ENCODE results near the gene MITF.

The MITF gene

DNA sequence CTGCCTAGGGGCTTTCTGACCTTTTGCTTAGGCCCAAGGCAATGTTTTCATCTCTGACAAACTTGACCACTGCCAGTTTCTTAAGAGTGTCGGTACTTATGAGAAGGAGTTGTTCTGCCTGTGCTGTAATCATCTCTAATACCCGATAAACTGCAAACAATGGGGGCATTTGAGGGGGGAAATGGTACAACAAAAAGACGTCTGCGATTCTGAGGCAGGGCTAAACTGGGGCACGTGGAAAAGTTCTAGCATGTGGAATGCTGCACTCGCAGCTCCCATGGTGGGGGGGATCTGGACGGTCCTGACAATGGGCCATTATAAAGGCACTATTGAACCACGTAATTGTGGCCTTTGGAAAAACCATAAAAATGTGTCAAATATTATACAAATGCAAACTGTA lies 187.1 kb downstream of the MITF start:
- no peak for FAIRE-seq

DNA sequence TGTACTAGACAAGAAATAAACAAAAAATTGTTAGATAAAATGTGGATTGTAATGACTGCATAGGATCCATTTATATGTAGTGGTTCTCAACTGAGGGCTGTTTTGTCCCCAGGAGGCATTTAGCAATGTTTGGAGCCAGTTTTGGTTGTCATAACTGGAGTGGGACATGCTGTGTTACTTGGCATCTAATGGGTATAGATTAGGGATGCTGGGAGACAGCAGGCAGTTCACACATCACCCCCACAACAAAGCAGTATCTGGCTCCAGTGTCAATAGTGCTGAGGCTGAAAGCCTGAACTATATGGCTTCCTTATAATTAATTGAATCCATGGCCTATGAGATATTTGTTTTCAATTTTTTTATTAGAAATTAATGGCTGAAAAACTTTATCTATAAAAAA lies 188.3 kb downstream of the MITF start:
- no peak for FAIRE-seq

DNA sequence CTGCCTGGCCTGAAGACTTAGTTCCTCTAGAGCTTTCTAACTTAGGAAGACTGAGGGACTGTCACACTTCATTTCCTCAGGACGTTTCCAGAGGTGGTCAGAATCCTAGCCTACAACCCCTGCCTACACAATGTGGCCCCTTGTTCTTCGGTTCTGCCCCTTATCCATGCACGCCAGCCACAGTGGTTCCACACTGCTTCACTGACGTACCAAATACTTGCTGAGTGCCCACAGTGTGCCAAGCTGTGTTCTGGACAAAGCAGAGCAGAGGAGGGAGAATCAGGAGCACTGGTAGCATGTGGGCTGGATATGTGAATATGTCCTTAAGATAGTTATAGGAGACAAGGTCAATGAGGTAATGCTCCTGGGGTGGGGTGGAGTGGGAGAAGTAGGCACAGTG lies 189.8 kb downstream of the MITF start:
- FAIRE-seq = no peak

DNA sequence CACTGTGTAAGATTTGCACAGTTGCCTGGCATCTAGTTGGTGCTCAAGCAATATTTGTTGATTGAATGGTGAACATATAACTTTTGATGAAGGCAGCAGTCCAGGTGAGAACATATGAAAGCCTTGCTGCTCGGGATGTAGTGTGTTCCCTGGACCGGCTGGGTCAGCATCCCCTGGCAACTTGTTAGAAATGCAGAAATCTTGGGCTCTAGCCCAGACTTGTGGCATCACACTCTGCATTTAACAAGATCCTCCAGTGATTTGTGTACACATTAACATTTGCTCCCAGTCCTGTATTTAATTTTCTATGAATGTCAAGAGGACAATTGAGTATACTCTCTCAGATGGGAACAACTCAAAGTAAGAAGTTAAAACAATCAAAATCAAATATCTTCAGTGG lies 191.3 kb downstream of the MITF start:
- no peak for FAIRE-seq

DNA sequence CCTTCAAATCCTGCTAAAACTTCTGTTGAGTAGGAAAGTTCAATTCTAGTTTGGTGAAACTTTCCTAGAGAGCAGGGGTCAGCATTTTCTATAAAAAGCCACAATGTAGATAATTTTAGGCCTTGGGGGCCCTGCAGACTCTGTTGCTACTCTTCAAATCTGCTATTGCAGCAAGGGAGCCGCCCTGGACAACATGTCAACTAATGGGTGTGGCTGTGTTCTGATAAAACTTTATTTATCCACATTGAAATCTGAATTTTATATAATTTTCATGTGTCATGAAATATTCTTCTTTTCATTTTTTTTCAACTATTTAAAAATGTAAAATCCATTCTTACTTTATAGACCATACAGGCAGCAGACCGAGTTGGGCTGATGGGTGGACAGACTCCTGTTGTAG lies 192.8 kb downstream of the MITF start:
- FAIRE-seq = no peak

DNA sequence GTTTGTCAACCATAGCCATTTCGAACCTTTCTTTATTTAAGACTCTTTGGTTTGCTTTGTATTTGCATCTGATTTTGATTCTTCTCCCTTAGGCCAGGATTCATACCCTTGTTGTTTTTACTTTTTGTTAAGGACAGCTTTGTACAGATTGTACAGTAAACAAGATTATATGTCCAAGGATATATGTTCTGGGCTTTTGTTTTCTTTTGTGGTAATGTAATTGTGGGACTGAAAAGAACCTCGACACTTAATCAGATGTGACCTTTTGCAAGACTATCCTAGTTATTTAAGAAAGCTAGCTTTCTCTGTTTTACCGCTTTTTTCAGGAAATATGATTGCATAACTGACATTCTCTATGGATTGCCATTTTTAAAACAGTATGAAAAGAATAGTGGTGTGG lies 193.2 kb downstream of the MITF start:
- no peak for FAIRE-seq

DNA sequence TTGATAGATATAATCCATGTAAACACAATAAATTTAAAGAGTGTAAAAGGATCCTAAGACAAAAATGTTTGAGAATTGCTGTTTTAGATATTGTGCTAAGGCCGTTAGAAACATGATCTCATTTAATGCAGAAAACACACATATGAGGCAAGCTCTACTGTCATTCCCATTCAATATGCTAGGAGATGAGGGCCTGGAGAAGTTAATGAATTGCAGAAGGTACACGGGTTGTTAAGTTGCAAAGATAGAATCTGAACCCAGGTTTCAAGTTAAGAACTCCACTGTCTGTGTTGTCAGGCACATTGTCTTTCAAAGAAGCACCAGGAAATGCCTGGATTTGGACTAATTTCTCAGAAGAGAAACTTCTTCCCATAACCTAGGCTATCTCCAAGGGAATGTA lies 195.1 kb downstream of the MITF start:
- no peak for FAIRE-seq

DNA sequence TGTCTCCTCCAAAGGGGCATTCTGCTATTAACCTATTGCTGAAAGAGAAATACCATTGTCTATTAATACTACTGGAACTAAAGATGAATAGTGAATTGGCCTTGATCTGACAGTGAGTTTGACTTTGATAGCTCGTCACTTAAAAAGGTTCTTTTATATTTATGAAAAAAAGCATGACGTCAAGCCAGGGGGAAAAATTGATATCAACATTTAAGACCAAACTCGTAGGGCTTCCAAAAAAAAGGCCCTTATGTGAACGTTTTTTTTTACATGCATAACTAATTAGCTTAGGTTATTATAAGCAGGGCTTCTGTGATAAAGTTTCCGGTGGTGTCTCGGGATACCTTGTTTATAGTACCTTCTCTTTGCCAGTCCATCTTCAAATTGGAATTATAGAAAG lies 197.0 kb downstream of the MITF start:
- FAIRE-seq = no peak

DNA sequence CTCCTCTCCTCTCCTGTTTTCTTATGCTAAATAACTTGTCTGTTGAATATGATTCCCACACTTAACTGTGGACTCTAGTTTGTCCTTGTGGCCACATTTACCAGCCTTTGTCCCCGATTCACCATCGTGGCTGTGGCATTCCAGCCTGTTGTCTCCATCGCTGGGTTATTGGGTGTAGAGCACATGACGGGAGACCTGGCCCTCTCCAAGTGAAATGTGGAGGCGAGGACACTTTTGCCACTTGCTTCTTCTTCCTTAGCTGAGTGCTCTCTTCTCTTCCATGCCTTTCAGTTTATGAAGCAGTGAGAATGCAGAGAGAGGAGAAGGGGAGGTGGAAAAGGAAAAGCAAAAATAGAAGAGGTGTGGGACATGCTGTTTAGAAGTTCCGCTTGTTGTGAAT lies 198.8 kb downstream of the MITF start:
- FAIRE-seq = no peak

DNA sequence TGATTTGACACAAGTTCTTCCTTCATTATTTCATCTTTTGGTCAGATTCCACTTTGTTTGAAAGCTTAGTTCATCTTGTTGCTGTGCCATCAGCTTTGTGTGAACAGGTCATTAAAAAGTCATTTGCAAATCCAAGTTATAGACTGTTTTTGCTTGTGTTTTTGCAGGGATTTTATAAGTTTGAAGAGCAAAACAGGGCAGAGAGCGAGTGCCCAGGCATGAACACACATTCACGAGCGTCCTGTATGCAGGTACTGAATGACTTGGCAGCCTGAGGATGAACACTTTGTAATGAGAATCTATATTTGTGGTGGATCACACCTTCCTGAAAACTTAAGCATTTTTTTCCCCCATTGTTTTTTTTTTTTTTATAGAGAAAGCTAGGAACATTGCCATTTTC lies 199.7 kb downstream of the MITF start:
- no peak for FAIRE-seq

DNA sequence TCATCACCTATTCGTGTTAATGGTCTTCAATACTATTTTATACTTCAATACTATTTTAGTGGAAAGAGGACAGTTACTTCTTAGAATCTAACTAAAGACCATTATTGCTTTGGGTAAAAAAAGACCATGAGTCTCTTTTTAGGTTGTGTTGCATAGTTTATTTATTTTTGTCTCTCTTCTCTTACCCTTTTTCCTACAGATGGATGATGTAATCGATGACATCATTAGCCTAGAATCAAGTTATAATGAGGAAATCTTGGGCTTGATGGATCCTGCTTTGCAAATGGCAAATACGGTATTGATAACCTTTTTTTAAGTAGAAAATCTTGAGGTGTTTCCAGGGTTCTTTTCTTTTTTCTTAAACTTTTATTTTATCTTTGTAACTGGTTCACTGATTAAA lies 201.8 kb downstream of the MITF start:
- FAIRE-seq = no peak

DNA sequence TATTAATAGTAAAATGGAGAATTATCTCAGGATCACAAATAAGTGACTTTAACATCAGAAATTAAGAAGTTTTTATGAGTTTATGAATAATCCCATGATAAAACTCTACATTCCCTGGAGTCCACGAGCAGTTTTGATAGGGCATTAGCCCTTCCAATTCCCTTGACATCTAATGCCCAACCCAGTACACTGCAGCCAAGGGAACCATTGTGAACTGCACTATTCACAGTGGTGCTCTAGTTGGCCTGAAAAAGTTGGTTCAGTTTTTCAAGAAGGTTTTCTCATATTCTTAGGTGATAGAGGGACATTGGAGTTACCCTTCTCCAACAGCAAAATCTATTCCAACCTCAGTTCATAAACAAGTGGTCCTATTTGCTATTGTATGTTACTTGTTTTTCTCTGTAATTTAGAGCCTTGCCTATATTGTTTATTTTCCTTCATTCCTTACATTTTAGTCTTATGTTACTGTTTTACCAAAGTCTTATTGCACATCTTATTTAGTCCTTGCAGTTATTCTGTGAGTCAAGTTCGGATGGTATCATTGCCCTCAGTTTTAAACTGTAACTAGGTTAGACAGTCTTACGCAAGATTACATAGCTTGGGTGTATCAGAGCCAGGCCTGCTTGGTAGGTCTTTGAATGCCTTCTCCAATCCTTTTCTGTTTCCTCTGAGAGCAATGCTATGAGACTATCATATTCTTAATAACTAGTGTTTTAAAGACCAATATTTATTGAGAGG lies 202.3 kb downstream of the MITF start:
- FAIRE-seq = no peak

DNA sequence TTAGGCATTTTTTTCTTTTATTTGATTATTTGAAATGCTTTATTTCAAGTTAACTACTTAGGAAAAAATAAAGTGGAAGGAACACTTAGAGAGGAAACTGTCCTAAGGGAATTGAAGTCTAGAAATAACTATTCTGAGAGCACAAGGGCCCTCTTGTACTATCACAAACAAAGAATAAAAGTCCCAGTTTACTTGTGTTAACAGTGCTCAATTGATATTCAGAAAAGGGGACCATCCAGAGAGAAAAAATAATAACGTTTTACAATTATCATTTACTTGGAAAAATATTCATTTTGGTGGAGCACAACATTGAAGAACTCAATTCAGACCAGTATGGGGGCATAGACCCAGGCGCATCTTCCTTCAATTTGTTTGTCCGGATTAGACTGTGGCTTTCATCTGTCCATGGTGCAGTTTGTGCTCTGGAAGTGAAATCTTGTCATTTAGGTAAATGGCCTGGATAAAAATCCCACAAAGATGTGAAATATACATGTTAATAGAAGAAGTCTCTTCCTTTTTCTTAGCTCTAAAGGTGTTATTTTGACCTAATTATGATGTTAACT lies 205.7 kb downstream of the MITF start:
- no peak for FAIRE-seq

DNA sequence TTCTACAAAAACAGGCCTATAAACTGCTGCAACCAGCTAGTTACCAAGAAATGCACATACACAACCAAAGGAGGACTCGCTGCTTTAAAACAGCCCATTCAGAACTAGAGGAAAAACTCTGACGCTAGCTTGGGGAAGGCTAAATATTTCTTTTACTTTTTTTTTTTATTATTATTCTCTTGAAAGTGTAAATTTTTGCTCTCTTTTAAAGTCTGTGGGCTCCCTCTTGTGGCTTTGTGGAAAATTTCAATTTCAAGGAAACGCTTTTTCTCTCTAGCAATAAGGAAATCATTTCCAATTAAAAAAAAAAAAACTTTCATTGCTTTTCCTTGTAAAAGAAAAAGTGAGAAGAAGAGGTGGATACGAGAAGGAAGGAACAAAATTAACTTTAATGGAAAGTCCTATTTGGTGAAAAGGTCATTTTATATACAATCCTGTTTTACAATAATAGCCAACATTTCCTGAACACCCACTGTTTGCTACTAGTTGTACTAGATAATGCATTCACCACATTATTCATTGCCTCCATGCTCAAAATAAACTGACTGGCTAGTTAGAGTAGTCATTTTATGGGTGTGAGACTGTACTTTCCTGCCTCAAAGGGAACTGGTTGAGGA lies 209.1 kb downstream of the MITF start:
- peak; percentile 87 for FAIRE-seq

DNA sequence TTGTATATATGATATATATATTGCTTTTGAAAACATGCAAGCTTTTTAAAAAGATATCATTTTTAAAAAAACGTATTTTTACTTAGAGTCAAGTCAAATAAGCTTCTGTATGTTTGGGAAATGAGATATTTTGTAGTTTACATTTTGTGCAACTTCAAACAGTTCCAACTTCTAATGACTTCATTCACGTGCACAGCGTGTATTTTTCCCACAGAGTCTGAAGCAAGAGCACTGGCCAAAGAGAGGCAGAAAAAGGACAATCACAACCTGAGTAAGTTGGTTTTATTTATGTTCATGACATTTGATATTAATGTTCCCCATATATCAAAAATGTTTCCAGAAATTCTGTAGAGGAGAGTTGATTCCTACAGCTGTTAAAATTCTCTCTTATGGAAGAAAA lies 212.4 kb downstream of the MITF start:
- no peak for FAIRE-seq

DNA sequence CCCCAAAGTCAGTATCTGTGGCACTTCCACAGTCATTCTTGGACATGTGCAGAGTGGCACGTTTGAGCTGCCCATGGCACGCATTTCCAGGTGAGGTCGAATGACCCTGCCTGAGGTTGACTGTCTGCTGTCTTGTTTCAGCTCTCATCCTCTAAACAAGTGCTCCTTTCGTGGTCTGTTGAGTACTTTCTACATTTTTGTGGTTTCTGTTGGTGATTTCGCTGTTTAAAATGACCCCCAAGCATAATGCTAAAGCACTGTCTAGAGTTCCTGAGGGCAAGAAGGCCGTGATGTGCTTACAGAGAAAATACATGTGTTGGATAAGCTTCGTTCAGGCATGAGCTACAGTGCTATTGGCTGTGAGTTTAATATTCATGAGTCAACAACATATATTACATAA lies 220.3 kb downstream of the MITF start:
- FAIRE-seq = no peak

DNA sequence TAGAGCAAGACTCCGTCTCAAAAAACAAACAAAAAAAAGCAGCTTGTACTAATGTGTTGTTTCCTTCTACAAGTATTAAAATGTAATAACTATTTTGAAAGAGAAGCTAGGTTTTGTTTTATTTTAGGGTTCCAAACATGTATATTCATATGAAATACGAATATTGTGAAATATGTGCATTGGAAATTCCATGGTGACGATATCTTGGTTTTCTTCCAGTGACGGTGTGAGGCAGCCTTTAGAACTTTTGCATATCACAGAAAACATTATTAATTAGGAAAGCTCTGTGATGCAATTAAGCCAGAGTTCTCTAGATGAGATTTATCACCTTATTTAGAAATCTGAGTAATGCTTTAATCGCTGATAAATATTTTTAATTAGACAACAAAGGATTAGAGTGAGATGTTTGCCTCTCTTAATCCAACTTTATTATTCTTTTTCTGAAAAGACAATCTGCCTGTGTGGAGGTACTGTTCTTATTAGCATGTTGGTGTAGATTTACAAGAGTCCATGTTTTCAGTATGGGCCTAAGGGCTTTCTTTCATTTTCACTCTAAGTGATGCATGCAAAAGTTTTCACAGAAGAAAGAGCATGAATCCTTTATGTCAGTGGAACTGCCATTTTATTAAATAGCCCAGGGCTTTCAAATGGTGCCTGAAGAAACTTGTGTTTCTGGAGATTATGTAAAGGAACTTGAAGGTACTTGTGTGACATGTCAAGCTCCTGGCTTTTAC lies 222.6 kb downstream of the MITF start:
- FAIRE-seq = no peak

DNA sequence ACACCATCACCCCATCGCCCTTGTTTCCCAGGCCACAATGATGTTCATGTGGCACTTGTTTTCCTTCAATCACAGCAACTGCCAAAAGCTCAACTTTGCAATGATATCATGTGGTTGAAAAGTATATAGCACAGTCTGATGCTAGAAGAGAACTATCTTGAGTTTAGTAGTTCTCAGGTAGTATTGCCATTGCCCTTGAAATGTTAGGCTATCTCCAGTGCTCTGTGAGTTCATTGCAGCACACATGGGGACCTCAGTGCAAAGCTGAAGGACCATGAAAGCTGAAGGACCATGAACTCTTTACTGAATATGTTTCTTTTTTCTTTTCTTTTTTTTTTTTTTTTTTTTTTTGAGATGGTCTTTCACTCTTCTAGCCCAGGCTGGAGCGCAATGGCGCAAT lies 224.4 kb downstream of the MITF start:
- FAIRE-seq = no peak

DNA sequence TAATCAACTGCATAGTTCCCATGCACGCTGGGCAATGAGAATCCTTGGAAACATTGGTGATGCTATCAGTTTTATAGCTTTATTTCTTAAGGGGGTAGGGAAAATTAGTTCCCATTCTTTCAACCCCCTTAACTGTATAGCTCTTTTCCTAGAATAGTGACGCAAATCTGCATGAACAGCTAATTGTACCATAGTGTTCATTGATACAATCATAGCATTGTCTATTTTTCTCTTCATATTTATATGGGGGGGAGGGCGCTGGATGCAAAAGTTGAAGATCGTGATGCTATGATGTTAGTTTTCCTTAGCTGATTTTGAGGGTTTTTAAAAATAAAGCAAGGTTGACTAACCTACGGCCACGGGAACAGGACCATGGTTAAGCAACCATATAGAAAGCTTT lies 227.9 kb downstream of the MITF start:
- no peak for FAIRE-seq

DNA sequence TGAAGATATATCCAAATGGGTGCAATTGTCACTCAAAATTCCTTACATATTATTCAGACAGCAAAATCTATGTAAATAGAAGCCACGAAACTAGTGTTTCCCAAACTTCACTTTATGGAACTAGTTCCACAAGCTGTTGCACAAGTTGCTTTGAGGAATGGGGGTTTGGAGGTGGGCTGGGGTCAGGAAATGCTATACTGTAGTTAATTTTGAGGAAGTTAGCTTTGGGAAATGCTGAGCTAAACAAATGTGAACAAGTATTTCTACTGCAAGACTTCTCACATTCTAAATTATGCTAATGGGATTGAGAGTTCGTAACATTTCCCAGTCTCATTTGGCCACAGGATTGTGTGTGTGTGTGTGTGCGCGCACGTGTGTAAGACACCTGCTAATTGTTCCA lies 231.6 kb downstream of the MITF start:
- FAIRE-seq = no peak

DNA sequence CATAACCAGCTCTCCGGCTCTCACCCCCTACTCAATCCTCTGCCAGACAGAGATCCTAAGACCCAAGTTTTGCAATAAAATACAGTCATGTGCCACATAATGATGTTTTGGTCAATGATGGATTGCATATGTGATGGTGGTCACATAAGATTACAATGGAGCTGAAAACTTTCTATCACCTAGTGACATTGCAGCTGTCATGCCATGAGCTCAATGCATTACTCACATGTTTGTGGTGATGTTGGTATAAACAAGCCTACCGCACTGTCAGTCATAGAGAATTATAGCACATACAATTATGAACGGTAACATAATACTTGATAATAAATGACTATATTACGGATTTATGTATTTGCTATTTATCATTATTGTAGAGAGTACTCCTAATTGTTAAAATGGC lies 233.4 kb downstream of the MITF start:
- FAIRE-seq = no peak

DNA sequence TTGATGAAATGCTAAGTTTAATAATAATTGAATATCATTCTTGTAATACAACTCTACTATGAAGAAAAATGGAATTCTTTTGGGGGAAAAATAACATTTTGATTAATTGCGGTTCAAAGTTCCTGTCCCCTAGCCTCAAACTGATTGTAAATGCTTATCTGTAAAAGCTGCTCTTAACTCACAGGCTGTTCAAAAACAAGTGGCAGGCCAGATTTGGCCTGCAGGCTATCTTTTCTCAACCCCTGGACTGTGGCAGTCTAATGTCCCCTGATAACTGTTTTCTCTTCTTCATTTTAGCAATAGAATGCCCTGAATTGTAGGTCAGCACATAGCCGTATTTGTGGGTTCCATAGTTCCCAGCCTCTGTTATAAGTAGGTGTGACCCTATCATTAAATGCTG lies 236.8 kb downstream of the MITF start:
- FAIRE-seq = no peak

DNA sequence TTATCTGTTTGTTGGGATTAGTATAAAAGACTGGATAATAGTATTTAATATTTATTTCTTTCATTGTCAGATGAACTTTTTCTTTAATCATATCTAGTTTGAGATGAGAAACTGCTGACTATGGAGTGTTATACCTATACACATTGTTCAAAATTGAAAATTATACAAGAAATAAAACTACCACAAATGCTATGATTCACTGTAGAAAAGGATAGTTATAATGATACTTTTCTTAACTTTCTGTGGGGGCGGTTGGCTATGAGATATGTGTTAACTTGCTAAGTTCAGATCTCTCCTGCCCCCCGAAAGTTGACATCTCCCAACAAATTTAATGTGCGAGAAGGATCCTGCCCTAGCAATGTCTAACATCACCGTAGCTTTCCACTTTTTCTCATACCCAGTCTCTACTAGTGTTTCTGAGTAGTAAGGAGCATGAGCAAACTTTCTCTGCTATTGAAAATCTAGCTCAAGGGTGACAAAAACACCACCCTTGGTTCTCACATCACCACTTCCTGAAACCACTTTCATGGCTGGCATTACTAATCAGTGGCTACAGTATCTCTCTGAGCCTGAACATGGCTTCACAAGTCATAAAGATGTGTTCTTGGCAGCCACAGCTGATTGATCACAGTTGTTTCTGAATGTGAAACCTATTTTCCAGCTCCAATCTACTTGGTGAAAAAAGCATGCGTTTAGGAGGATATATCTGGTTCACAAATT lies 244.4 kb downstream of the MITF start:
- no peak for FAIRE-seq

Measured in TTC549 (cell line).